DMS153 treated with DMSO at 0.1 percent for 48 hours (cell line): Measurements from ENCODE around the gene ABCD4.

Source experiments
- DNase-seq: peaks from one replicate; lab custom pipeline; 2025; ENCODE audit not compliant: unreplicated experiment; lab: John Stamatoyannopoulos, UW

ABCD4 gene

GRCh38 chr14:74238974-74239847, 63.5 kb downstream of the ABCD4 start, which contains the start of gene VSX2:
VSX2 (plus strand) TSS chr14:74239449; CDS start chr14:74239562, 113 bp downstream.
- no peak for DNase-seq

GRCh38 chr14:74237441-74237840, 65.3 kb downstream of the ABCD4 start:
- DNase-seq, result no peak
